HG02973 (cell line): ENCODE results near the gene NMRAL1.

ENCODE experiments used
- ATAC-seq: cut with Tn5 transposase; IDR thresholded peaks from one replicate; pipeline ENCODE4 v1.9.1; 2021; ENCODE audit warnings: moderate library complexity; ENCODE audit not compliant: unreplicated experiment

The NMRAL1 gene

DNA sequence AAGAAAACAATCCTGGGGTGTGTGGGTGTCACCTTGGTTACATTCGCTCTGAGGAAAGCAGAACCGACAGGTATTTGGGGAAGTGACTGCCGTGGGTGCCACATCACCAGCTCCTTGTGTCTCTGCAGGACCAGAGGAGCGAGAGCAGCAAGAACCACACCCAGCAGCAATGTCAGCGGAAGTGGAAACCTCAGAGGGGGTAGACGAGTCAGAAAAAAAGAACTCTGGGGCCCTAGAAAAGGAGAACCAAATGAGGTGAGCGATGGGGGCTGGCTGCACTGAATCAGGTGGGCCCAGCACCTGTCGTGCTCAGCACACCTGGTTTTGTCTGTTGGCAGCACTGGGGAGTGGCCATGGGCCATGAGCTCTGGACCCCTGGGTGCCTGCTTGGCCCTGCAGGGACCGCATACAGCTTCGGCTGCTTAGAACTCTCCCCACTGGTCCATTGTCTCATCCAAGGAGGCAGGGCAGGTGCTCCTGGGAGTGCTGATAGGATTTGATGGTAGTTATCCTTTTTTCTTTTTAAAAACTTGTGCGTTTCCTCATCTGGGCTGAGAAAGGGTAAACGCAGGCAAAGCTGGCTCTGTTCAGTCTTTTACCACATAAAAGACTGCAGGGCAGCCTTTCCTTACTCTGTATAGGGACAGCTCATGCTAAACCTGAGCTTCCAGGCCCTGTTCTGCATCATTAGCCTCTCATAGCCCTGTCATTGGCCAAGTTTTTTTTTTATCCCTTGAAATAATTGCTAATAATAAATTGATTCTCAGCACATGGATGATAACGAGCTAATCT lies 31.1 kb upstream of the NMRAL1 start:
- peak; percentile 70 for ATAC-seq

DNA sequence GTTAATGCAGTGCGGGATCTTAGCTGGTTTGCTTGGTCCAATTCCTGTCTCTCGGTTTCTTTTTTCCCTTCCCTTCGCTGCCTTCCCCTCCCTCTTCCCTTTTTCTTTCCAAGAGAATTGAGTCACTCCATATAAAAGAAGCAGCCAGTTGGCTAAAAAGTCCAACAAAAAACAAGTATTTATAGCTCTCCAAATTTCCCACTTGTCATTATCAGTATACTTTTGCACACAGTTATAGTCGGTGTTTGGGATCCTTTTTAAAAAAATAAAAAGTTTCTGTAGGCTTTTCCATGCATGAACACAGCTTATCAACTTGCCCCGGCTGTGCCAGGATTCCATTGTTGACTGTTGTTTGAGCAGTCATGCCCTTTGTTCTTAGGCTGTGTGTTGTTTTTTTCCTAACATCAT lies 26.6 kb upstream of the NMRAL1 start:
- ATAC-seq = no peak

DNA sequence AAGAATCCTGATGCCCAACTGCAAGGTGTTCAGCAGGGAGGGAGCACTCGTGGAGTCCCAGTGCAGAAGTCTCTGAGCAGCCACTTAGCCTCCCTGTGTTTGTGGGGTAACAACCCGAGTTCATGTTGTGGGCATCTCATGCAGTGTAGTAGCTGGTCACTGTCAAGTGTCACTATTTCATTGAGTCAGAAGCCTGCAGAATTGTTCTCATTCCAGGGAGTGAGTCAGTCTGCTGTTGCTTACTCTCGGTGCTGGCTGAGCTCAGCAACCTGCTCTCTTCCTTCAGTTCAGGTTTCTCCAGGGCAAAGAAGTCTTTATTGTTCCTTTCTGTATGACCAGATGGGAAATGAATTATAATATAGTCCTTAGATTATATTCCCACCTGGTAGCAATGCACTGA lies 25.8 kb upstream of the NMRAL1 start:
- no peak for ATAC-seq

DNA sequence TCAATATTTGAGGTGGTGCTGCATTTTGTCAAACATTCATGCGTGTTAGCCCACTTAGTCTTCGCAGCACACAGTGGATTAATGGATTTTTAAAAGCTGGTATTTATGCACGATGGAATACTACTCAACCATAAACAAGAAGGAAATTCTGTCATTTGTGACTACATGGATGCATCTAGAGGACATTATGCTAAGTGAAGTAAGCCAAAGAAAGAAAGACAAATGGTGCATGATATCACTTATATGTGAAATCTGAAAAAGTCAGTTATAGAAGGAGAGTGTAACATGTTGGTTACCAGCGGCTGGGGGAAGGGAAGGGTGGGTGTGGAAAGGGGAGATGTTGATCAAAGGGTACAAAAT lies 24.8 kb upstream of the NMRAL1 start:
- no peak for ATAC-seq

DNA sequence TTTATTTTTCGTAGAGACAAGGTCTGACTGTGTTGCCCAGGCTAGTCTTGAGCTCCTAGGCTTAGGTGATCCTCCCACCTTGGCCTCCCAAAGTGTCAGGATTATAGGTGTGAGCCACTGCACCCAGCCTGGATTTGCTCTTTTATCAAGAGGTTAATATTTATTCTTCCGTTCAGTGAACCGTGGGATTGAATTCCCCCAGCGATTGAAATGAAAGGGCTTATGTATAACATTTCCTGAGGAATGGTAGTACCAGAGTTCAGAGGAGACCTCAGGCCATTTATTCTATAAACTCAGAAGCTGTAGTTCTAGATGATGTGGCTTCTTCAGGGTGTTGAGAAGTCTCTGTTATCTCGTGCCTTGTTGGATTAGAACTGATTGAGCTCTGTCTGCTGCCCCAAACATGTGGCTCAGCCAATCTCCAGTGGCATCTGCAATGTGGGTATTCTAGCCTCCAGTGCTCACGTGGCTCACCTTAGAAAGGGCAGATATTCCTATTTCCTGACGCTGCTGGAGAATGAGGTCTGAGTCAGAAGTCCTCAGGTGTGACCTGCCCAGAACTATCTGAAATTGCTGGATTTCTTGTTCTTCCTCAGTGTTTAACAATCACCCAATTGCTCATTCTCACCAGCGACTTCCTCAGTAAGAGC lies 24.2 kb upstream of the NMRAL1 start:
- ATAC-seq = no peak

DNA sequence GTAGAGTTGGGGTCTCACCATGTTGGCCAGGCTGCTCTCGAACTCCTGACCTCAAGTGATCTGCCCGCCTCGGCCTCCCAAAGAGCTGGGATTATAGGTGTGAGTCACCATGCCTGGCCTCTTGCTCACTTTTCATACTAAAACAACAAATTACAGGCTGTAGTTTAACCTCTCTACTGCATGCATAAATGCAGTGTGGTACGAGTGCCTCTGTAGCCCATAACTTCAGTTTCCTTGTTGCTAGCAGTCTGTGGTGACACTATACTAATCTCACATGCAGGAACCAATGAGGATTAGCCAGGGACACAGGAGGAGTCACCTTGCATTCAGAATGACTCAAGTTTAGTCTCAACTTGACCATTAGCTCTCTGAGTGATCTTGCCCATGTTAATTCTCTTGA lies 21.9 kb upstream of the NMRAL1 start:
- ATAC-seq = no peak

DNA sequence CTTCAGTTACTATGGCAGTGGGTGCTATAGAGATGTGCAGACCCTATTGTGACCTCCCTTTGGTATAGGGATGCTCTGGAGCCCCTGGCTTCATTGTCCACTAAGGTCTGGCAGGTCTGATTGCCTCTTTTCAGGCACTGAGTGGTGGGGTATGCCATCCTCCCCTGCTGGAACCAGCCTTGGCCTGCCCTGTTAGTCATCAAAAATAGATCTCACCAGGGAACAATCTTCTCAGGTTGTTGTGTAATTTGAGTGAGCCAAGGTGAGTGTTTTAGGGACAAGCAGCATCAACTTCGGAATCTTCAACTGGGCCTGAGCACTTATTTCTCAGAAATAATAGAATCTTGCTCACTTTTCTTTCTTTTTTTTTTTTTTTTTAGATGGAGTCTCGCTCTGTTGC lies 21.3 kb upstream of the NMRAL1 start:
- no peak for ATAC-seq

DNA sequence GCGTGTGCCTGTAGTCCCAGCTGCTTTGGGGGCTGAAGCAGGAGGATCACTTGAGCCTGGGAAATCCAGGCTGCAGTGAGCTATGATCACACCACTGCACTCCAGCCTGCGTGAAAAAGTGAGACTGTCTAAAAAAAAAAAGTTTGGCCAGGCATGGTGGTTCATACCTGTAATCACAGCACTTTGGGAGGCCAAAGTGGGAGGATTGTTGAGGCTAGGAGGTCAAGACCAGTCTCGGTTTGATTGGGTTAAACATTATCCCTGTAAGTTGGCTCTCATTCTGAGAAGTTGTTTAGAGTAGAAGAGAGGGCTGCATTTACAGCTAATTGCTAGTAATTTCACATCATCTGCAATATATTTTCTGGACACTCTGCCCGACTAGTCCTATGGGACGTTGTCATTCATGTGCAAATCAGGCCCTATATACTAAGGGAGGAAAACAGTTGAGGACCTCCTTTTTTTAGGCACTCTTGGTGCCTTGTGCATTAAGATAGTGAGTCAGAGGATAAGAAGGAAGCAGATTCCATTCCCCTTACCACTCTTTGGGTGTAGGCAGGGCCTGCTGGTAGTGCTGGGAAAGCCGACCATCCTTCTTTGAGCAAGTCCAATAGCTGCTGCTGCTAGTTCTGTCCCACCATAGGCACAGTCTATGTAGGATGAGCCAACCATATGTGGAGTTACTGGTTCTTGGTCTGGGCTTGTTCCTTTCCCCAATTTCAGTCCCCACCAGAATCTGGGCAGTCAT lies 20.5 kb upstream of the NMRAL1 start:
- no peak for ATAC-seq

DNA sequence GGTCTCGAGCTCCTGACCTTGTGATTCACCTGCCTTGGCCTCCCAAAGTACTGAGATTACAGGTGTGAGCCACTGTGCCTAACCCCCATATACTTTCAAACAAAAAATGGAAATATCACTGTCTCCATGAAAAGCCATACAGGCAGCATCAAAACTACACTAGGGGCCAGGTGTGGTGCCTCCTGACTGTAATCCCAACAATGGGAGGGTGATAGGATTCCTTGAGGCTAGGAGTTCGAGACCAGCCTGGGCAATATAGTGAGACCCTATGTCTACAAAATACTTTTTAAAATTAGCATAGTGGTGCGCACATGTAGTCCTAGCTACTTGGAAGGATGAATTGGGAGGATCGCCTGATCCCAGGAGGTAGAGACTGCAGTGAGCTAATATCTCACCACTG lies 17.5 kb upstream of the NMRAL1 start:
- ATAC-seq = no peak

DNA sequence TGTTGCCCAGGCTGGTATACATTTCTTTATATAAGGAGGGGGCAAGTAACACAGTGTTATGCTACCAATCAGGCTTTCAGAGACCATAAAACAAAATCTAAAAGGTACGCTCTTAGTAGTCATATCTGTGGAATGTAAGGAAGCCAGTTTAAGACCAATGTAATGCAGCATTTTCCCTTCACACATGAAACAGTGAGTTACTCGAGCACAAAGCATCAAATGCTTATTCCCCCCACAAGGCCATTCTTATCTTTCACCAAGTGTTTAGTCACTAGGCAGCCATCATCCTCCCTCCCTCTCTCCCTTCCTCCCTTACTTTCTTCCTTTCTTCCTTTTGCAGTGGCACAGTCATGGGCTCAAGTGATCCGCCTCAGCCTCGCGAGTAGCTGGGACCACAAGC lies 14.6 kb upstream of the NMRAL1 start:
- ATAC-seq = no peak

DNA sequence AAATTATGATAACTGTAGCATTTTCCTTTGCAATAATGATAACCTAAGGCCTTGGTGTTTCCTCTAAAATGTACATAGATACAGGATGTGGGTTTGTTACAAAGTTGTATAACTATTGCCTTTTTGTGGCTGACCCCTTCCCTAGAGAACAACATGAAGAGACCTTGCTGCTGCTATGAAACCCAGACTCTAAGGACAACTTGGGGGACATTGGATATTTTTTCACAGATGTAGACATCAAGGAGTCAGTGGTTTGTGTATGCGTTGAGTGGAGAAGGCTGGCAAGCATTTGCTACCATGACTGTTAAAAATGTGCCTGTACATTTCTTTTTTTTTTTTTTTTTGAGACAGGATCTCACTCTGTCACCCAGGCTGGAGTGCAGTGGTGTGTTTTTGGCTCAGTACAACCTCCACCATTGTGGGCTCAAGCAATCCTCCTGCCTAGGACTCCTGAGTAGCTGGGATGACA lies 14.1 kb upstream of the NMRAL1 start:
- no peak for ATAC-seq

DNA sequence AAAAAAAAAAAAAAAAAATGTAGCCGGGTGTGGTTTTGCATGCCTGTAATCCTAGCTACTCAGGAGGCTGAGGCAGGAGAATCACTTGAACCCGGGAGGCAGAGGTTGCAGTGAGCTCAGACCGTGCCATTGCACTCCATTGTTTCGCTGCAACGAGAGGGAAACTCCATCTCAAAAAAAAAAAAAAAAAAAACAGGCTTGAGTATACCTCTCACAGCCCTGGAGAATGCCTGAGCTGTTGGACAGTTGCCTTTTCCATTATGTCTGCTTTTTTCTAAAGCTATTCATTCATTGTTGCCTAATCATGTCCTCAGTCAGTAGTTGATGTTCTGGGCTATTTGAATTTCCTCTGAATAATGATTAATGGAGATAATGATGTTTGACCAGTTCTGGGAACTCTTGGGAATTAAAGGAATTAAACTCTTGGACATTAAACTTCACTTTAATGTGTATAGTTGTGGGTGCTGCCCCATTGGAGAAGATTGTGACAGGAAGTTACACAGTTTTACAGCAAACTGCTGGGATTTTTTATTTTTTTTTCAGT lies 13.6 kb upstream of the NMRAL1 start:
- ATAC-seq = no peak

DNA sequence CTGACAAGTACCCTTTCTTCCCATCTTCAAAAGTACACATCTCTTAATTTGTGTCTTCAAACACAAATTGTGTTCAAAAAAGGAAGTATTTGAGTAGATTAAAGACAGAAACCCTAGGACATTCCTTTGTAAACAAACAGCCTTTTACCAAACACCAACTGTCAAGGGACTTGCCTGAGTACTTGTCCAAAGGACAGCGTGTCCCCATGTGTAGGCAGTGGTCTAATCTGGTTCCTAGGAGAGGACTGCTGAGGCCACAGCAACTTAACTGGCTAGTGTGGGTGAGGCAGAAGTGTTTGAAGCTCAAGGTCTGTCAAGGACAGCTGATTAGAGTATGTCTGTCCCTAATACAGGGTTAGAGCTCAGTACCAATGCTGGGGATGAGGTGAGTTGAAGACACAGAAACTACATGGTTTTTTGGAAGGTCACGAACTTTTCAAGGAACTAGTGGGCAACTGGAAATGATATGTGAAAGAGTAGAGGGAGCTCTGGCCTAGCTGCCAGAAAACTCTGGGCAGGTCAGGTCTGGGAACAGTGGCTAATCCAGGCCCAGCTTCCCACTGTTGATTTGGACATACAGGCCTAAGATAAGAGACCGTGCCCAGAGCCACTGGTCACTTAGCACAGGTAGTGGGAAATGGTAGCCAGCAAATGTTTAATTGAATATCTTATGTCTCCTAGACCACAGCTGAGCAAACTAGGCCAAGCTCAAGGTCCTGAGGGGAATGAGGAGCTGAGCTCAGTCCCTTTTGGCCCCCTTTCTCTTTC lies 11.9 kb upstream of the NMRAL1 start:
- no peak for ATAC-seq

DNA sequence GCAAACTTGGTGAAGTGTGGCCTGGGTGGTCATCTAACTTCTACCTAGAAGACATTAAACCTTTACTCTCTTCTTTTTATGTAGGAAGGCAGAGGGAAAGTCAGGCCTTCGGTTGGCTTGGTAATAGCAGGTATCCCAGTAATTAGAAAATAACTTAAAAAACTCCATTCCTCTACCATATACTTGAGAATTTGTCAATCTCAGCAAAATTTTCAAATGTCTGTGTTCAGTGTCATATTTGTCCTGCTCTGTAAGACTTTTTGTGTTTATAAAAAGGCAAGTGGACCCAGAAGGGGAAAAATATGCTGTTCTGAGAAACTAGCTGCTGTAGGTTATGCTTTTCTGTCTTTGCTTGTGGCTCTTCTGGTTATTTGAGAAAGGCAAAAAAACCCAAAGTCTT lies 7.5 kb upstream of the NMRAL1 start:
- ATAC-seq = no peak

DNA sequence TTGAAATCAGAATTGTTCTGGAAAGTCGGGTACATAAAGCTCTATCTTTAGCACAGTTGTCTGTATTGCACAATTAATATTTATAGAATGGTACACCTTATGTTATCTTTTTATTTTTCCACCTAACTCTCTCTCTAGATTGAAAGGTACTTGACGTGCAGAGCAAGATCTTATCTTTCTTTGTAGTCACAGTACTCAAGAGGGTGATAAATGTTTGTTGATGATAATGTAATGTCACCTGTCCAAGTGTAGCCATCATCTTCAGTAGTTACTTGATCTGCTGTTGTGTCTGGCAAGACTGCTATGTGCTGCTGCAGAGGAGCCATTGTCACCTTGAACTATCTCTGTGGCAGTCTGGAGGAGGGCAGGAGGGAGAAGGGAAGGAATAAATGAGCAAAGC lies 7.1 kb upstream of the NMRAL1 start:
- no peak for ATAC-seq

DNA sequence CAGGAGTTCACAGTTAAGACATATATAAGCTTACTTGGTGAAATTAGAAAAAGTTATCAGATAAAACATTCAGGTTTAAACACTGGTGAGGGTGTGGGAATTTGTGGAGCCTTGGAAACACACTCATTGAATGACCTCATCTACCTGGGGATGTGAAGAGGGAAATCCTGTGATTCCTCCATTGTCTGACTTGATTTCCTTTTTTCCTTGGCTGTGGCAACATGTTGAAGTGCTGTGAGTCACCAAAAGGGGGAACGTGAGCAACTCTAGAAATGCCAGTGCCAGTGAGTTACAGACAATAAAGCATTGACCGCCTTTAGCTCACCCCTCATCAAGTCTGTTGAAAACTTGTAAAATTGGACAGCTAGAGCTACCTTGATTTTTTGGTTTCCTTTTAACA lies 3.5 kb upstream of the NMRAL1 start:
- no peak for ATAC-seq

DNA sequence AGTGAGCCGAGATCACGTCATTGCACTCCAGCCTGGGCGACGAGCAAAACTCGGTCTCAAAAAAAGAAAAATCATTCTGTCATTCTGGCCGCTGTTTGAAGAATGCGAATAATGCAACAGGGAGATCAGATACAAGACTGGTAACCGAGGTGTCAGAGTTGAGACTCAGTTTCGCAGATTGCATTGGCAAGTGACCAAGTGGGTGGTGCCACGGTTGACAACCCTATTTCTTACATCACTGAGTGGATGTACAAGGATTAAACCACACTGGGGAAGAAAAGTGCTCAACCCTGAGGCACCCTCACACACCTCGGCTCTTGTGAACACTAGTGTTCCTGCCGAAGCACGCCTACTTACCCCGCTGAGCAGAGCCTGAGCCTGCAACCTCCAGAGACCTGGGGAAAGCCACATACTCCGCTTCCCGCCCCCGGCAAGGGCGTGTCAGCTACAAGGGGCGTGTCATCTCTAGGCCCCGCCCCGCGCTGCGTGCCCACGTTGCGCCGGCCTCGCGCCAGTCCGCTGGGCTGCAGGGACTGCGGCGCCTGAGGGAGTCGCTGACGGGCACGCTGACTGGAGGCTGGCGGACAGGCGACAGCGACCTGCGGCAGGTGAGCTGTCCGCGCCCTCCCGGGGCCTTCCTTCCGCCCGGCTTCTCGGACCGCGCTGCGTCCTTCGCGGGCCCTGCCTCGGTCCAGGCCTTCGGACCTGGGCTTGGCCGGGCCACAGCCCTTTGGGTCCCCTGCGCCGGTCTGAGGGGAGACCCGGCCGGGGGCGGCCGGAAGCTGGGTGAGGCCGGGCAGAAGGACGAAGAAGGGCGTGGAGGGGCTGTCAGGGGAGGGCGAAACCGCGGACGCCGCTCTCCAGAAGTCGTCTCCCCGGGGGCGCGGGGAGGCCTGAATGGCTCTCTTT lies 1.7 kb upstream of the NMRAL1 start, which contains the start of gene HMOX2:
Gene HMOX2, plus strand, starts transcription at position 519 of the 909 bp plus-strand sequence. CDS start 29,127 bp downstream, outside the sequence.
- peak; percentile 78 for ATAC-seq

DNA sequence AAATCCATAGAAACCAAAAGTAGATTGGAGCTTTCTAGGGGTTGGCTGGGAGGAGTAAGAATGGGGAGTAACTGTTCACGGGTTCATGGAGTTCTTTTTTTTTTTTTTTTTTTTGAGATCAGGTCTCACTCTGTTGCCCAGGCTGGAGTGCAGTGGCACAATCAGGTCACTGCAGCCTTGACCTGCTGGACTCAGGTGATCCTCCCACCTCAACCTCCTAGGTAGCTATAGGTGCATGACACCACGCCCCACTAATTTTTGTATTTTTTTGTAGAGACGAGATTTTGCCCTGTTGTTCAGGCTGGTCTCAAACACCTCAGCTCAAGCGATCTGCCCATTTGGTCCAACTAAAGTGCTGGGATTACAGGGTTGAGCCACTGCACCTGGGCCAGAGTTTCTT lies 1.5 kb downstream of the NMRAL1 start:
- ATAC-seq = no peak

DNA sequence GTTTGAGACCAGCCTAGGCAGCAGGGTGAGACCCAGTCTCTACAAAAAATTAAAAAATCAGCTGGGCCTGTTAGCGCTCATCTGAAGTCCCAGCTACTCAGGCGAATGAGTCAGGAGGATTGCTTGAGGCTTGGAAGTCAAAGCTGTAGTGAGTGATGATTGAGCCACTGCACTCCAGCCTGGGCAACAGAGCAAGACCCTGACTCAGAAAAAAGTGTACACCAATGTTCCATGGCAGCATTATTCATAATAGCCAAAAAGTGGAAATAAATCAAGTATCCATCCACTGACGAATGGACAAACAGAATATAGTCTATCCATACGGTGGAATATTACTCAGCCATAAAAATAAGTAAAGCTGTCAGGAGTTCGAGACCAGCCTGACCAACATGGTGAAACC lies 2.6 kb downstream of the NMRAL1 start:
- ATAC-seq = no peak

DNA sequence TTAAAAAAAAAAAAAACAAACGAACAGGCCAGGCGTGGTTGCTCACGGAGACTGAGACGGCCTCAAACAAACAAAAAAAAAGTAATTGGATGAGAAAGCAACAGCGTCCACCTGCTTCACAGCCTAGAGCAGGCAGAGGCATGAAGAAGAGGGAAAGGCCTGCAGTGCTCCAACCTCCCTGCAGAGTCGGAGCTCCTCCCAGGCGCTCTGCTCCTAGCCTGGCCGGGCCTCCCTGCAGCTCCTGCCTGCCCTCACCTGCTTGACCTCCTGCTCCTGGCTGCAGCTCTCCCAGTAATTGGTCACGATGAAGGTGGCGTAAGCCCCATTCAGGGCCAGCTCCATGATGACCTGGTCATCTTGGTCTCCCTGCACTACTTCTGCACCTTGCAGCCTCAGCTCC lies 5.5 kb downstream of the NMRAL1 start:
- no peak for ATAC-seq
